Measurements from ENCODE around the gene MZF1. TPM values are rescaled to one million over a fixed set of nuclear protein-coding genes. Genes with fewer than 3 reads are reported as not detected.

Gene MZF1
- total RNA-seq, 1 experiment from 2014 or later, result 33.0 TPM

- Histone ChIP-seq H2AFZ (ENCODE audit: low read depth, low read length, poor library complexity, severe bottlenecking) (no peak overlapping the region), H4K20me1 (ENCODE audit: insufficient read depth) (no peaks in the 10 kb centered on the region), H3K4me1 (ENCODE audit: control insufficient read depth in 1 of 2, insufficient read depth in 2 of 2, low read length in 2 of 2) (no peaks in the 10 kb centered on the region), H3K4me2 (ENCODE audit: low read length) (no peak overlapping the region), H3K79me2 (ENCODE audit: insufficient read depth, low read length) (no peaks in the 10 kb centered on the region), H3K27me3 (ENCODE audit: insufficient read depth, low read length) (peaks cover 4% of the 10 kb centered on the region; the same call in 1 of the 2 replicates), H3K36me3 (ENCODE audit: control insufficient read depth in 1 of 2, insufficient read depth in 2 of 2, low read length in 2 of 2) (no peaks in the 10 kb centered on the region), H3K4me3 (replicated peaks in 1 of 2; ENCODE audit: low read depth in 1 of 2, low read length in 2 of 2) (no peak overlapping the region), H3K9me2 (ENCODE audit: insufficient read depth) (no peaks in the 10 kb centered on the region), H3K27ac (ENCODE audit: low read depth, low read length) (no peak overlapping the region), H3K9ac (ENCODE audit: low read length) (no peak overlapping the region), H3K9me3 (ENCODE audit: control insufficient read depth in 1 of 2, insufficient read depth in 1 of 2, low read depth in 1 of 2, low read length in 2 of 2) (no peaks in the 10 kb centered on the region)
- ChIA-PET POLR2A (no interaction called here), CTCF (no interaction called here), RAD21 (ENCODE audit: low non-redundant PET in 1 of 2, low total read pairs in 2 of 2, uncharacterized antibody in 2 of 2, unreplicated experiment in 2 of 2) (no interaction called here)
- BruUV-seq (replicated peaks), result no TSS peak
- DNase-seq (ENCODE audit: low read depth, low spot score) (no peak), ATAC-seq (no peak; the same call in 1 of the 2 replicates)
- intact Hi-C loops (cut with micrococcal nuclease), result no loop called here
- TF ChIP-seq ZNF274 (IDR thresholded peaks at IDR 0.05; ENCODE audit: low read depth, low read length) (no peak), ELF1 (IDR thresholded peaks at IDR 0.05; ENCODE audit: borderline replicate concordance, low read depth) (no peak), YY1 (IDR thresholded peaks at IDR 0.05; ENCODE audit: extremely low read depth, insufficient replicate concordance, low read depth, low read length) (no peak), ZFX (IDR thresholded peaks at IDR 0.05) (no peak), EZH2phosphoT487 (IDR thresholded peaks at IDR 0.05; ENCODE audit: borderline replicate concordance) (no peak), EZH2 (IDR thresholded peaks at IDR 0.05) (no peak)
Observed at GRCh38 chr19:58531034-58531840, 41.9 kb downstream of the MZF1 start.

- Histone ChIP-seq H3K9ac (ENCODE audit: low read length) (no peak overlapping the region), H3K27me3 (ENCODE audit: insufficient read depth, low read length) (peaks cover 4% of the 10 kb centered on the region; the same call in 1 of the 2 replicates), H3K4me3 (replicated peaks in 1 of 2; ENCODE audit: low read depth in 1 of 2, low read length in 2 of 2) (no peak overlapping the region), H3K9me3 (ENCODE audit: control insufficient read depth in 1 of 2, insufficient read depth in 1 of 2, low read depth in 1 of 2, low read length in 2 of 2) (no peaks in the 10 kb centered on the region), H3K27ac (ENCODE audit: low read depth, low read length) (no peak overlapping the region), H2AFZ (ENCODE audit: low read depth, low read length, poor library complexity, severe bottlenecking) (no peak overlapping the region), H3K36me3 (ENCODE audit: control insufficient read depth in 1 of 2, insufficient read depth in 2 of 2, low read length in 2 of 2) (no peaks in the 10 kb centered on the region), H3K4me1 (ENCODE audit: control insufficient read depth in 1 of 2, insufficient read depth in 2 of 2, low read length in 2 of 2) (no peaks in the 10 kb centered on the region), H3K4me2 (ENCODE audit: low read length) (no peak overlapping the region), H3K79me2 (ENCODE audit: insufficient read depth, low read length) (no peaks in the 10 kb centered on the region), H4K20me1 (ENCODE audit: insufficient read depth) (no peaks in the 10 kb centered on the region), H3K9me2 (ENCODE audit: insufficient read depth) (no peaks in the 10 kb centered on the region)
- ChIA-PET POLR2A (no interaction called here), RAD21 (ENCODE audit: low non-redundant PET in 1 of 2, low total read pairs in 2 of 2, uncharacterized antibody in 2 of 2, unreplicated experiment in 2 of 2) (no interaction called here), CTCF (no interaction called here)
- no TSS peak for BruUV-seq (replicated peaks)
- DNase-seq (ENCODE audit: low read depth, low spot score) (no peak), ATAC-seq (no peak)
- intact Hi-C loops (cut with micrococcal nuclease), result no loop called here
- TF ChIP-seq EGR1 (IDR thresholded peaks at IDR 0.05; ENCODE audit: low read depth) (no peak), CBX3 (IDR thresholded peaks at IDR 0.05; ENCODE audit: low read depth) (no peak), ZNF274 (IDR thresholded peaks at IDR 0.05; ENCODE audit: low read depth, low read length) (no peak)
Observed at GRCh38 chr19:58529405-58529804, 43.7 kb downstream of the MZF1 start.

Measured in HCT116 (cell line).